Inflammatory macrophage (primary cell): ENCODE data around the gene PRKG1.
"Not testable (repeated sequence)": the region's sequence is repeated elsewhere in the genome, so short reads cannot be mapped to it uniquely, and the experiment has no call there.

Source experiments
- DNase-seq, 2 donors: peaks; one replicate each; pipeline ENCODE4 v3.0.0-alpha.2; 2020 to 2022

PRKG1 gene

GRCh38 chr10:51527522-51528219 lies 453.4 kb downstream of the PRKG1 start:
- no peak for DNase-seq

GRCh38 chr10:51528527-51528926 lies 454.2 kb downstream of the PRKG1 start:
- no peak for DNase-seq

GRCh38 chr10:51530541-51530940 lies 456.3 kb downstream of the PRKG1 start:
- no peak for DNase-seq

- no peak for DNase-seq
These were observed 457.8 kb downstream of the PRKG1 start for GRCh38 chr10:51532044-51532443.

GRCh38 chr10:51542853-51543252 lies 468.6 kb downstream of the PRKG1 start:
- DNase-seq = no peak

GRCh38 chr10:51544933-51545332 lies 470.6 kb downstream of the PRKG1 start:
- no peak for DNase-seq

- no peak for DNase-seq
These were observed 473.7 kb downstream of the PRKG1 start for GRCh38 chr10:51547941-51548340.

GRCh38 chr10:51552879-51553278 lies 478.6 kb downstream of the PRKG1 start:
- DNase-seq = no peak

GRCh38 chr10:51564896-51565510 lies 490.7 kb downstream of the PRKG1 start:
- no peak for DNase-seq

- DNase-seq = no peak
These were observed 493.0 kb downstream of the PRKG1 start for GRCh38 chr10:51567271-51567670.

GRCh38 chr10:51569467-51569866 lies 495.2 kb downstream of the PRKG1 start:
- no peak for DNase-seq

- no peak for DNase-seq
These were observed 500.2 kb downstream of the PRKG1 start for GRCh38 chr10:51574248-51575048.

GRCh38 chr10:51581196-51581595 lies 506.9 kb downstream of the PRKG1 start:
- DNase-seq = not testable (repeated sequence)

GRCh38 chr10:51583976-51584375 lies 509.7 kb downstream of the PRKG1 start:
- DNase-seq = no peak

GRCh38 chr10:51585742-51586141 lies 511.5 kb downstream of the PRKG1 start:
- no peak for DNase-seq

GRCh38 chr10:51588984-51589383 lies 514.7 kb downstream of the PRKG1 start:
- no peak for DNase-seq

GRCh38 chr10:51590818-51591217 lies 516.5 kb downstream of the PRKG1 start:
- DNase-seq = no peak

- DNase-seq = no peak
These were observed 522.4 kb downstream of the PRKG1 start for GRCh38 chr10:51596695-51597094.

- no peak for DNase-seq
These were observed 525.4 kb downstream of the PRKG1 start for GRCh38 chr10:51599647-51600046.

- no peak for DNase-seq
These were observed 528.0 kb downstream of the PRKG1 start for GRCh38 chr10:51602326-51602725.

GRCh38 chr10:51604579-51604978 lies 530.3 kb downstream of the PRKG1 start:
- DNase-seq = no peak

- no peak for DNase-seq
These were observed 532.7 kb downstream of the PRKG1 start for GRCh38 chr10:51606825-51607462.

GRCh38 chr10:51607463-51607835 lies 533.2 kb downstream of the PRKG1 start:
- DNase-seq = no peak
